HG02970 (cell line): ENCODE measurements around the gene SLC22A3.

Experiments used
- ATAC-seq: cut with Tn5 transposase; IDR thresholded peaks from one replicate; pipeline ENCODE4 v1.9.1; 2021; ENCODE audit warnings: mild to moderate bottlenecking, moderate library complexity, moderate number of reproducible peaks; ENCODE audit not compliant: unreplicated experiment, low FRiP score

Gene SLC22A3

DNA sequence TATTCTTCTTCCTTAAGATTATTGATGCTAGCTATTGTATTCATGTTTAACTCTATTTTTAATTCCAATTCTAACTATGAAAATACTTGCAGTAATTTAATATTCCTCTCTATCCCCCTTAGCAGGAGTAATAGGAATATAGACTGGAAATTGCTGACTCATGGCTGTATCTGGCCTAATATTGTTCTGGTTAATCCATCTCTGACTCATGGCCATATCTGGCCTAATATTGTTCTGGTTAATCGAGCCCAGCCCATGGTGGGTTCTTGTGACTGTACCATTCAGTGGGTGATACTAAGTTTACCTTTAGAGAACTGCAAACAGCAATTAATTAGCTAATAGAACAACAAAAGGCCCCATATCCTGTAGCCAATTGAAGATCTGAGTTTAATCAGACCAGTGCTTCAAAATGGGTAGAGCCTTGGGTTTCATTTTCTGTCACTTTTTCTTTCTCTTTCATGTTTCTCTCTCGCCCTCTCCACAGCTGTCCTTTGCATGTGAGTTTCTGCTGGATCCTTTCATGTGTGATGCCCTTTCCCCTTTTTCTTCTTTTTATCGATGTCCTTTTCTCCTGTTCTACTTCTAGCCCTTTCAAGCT, 50.6 kb downstream of the SLC22A3 start:
- peak; percentile 86 for ATAC-seq

- no peak for ATAC-seq
These were observed 52.3 kb downstream of the SLC22A3 start for GRCh38 chr6:160400446-160400845.

DNA sequence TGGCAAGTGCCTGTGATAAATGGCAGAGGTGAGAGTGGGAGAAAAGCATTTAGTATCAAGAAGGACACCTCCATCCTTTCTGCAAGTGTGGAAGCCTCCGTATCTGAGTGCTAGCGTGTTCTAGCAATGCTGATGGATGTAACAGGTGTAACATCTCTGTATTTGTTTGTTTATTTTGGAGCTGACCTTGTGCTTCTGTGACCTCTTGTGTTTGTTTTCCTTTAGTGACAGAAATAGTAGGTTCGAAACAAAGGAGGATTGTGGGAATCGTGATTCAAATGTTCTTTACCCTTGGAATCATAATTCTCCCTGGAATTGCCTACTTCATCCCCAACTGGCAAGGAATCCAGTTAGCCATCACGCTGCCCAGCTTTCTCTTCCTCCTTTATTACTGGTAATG, 60.4 kb downstream of the SLC22A3 start:
- ATAC-seq, result no peak

DNA sequence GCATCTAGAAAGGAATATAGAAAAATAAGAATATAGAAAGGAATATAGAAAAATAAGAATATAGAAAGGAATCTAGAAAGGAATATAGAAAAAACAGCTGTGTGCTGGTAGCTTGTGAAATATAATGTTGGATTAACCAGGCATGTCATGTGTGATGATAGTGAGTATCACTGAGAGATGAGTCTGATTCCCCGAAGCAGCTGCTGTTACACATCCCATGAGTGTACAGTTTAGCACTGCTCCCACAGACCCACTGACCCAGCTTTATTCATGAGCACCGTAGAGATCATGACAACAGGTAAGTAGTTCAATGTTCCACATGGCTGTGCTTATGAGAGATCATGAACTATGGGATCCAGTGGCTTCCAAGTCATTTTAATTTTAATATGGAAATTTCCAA, 64.8 kb downstream of the SLC22A3 start:
- no peak for ATAC-seq

DNA sequence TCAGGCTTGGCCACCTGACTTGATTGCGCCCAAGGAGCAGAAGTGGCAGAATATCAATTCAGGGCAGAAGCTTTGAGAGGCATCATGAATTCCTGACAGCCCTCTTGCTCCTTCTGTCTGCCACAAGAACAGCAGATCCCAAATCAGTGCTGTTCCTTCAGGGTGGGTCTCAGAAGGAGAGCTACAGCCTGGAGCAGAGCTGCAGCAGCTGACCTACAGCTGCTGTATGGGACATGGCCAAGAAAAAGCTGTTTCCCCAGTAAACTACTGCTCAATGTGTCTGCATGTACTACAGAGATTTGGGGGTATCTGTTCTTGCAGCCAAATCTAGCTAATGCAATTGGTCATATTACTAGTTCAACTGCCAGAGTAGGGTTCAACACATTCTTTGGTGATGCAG, 69.0 kb downstream of the SLC22A3 start:
- no peak for ATAC-seq

GRCh38 chr6:160417550-160417949, 69.4 kb downstream of the SLC22A3 start:
- ATAC-seq, result no peak

- ATAC-seq, result no peak
These were observed 70.2 kb downstream of the SLC22A3 start for GRCh38 chr6:160418370-160418769.

GRCh38 chr6:160419488-160419887, 71.3 kb downstream of the SLC22A3 start:
- no peak for ATAC-seq

DNA sequence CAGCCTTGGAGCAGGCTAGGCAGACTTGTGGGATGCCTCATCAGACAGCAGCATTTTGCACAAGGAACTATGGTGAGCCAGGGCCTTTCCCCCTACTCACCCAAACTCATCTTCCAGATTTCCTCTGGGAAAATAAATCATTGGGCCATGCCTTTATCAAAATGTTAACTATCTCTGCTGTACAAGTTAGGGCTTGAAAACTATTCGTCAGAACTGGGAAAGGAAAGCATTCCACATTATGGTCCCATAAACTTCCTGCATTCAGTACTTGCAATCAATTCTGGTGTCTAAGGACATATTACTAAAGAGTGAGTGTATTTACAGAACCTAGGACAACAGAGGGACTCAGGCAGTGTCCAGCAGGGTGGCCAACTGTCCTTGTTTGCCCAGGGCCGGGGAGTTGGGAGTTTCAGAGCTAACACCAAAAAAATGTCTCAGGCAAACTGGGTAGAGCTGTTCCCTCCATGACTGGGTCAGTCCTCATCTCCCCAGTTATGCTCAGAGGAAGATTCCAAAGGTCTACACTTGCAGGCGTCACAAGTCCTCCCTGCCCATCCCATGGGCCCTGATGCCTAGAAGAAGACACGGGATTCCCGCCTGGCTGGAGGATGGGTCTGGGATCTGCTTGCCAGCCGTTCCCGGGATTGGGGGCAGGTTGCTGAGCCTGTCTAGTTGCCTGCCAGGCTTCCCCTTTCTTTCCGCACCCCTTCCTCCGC, 72.2 kb downstream of the SLC22A3 start:
- ATAC-seq, result no peak

DNA sequence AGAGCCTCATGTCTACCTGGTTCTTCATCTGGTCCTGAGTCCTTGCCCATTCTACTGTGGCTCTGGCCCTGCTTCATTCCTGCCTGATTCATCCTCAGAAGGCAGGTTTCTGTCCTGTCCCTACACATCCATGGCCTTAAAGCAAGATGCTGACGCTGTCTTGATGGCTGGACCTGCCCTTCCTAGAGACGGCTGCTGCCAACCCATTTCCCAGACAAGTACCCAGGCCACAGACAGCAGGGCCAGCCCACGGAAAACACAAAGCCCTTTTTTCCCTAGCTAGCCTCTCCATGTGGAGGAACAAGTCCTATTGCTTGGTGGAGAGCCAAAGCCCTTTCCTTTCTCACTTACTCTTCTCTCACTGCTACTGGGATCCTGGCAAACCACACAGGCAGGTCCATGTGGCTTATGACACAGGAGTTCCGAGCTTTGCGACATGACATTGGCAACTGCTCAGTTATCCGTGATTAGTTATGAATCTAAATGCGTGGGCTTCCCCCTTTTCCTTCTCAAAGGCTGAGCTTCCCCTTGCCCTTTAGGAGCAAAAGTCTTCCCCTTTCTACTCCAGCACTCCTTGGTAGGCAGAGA, 72.9 kb downstream of the SLC22A3 start:
- ATAC-seq, result no peak

- no peak for ATAC-seq
These were observed 73.7 kb downstream of the SLC22A3 start for GRCh38 chr6:160421854-160422253.

DNA sequence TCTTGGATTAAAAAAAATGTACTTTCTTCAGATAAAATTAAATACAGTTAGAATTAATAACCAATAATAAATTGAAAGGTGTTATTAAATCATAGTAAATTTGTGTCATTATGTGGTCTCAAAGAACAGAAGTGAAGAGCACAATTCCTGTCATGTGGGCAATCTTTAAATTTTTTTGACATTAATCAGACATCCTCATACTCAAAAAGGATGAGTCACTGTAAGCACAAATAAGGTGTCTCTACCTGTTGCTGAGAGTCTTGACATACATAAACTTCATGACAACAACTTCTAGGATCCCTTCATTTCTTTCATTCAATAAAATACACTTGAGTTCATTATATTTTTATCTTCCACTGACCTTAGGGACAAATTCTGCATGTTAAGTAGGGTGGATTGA, 76.1 kb downstream of the SLC22A3 start:
- ATAC-seq, result no peak

GRCh38 chr6:160426136-160426535, 78.0 kb downstream of the SLC22A3 start:
- ATAC-seq, result no peak

DNA sequence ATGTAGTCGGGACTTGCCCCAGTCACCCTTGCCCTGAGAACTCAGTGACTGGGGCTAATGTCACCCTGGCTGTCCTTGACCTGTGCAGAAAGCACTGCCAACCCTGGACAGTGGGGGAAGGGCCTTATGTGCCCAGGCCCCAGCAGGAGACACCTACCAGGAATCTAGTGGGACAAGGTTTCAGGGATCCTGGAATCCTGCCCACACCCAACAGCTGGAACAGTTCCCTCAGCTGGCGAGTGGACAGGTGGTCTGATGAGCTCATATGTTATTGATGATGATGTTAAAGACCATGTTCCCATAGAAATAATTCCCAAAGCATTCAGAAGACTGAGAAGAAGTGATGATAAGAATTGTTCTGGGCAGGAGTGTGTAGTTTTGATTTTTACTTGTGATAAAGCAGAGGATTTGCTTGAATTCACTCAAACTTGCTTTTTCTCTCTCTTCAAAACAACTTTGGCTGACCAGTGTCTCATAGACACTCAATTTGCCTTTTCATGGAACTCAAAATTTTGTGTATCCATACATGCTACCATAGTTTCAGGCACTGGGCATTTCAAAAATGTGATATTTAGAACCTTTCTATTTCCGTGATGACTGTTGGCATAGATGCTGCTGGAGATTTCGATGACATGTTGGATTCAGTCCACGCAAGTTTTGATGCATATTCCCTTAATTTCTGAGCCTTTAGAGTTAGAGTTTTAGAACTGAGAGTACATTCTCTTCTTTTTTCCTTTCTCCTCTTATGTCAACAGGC, 79.3 kb downstream of the SLC22A3 start:
- ATAC-seq, result no peak

GRCh38 chr6:160428069-160428430, 79.9 kb downstream of the SLC22A3 start:
- ATAC-seq, result no peak

DNA sequence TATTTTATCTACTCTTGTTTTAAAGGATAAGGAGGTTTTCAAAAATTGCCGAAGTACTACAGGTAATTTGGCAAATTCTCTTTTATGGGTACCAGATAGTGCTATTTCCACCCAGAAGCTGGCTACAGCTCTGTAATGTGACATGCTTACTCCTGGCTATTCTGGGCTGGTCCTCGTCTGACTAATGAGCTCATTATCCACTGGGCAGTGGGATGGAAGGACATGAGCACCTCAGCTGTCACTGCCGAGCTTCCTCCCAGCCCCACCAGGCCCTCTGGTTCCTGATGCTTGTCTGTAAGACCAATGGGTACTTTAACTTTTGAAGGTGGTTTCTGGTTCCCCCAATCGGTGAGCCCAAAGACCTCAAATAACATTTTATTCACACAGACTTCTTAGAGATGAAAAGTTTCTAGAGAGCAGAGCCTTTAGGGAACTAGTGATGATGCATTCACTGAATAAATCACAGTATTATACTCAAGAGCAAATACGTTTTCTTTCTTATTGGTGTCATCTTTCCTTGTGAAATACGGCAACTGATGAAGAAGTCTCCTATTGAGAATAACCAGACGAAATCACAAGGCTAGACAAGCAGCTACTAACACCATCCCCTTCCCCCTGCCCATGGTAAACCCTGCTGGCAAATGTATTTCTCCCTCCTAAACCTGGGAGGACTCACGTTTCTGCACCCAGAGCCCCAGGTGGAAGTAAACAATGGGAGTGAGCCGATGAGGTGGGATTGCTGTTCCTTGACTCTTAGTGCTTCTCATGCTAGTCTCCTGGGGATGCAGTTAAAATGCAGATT, 80.8 kb downstream of the SLC22A3 start:
- ATAC-seq, result no peak

GRCh38 chr6:160429620-160429895, 81.4 kb downstream of the SLC22A3 start:
- ATAC-seq, result no peak

DNA sequence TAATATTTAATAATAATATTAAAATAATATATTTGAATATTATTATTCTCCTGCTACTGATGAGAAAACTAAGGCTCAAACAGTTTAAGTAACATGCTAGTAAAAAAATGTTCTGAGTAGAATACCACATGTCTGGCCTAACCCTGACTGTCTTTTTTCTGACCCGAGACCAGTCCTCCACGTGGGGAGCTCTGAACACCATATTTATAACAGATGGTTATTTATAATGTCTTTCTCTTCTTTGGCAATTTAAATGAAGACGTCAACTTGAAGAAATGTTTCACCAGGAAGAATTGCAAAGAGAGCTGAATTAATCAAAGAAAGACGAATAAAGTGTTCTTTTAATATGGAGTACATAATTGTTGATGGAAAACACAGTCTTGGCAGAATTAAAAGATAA, 82.0 kb downstream of the SLC22A3 start:
- ATAC-seq, result no peak

GRCh38 chr6:160430751-160431150, 82.6 kb downstream of the SLC22A3 start:
- ATAC-seq, result no peak

DNA sequence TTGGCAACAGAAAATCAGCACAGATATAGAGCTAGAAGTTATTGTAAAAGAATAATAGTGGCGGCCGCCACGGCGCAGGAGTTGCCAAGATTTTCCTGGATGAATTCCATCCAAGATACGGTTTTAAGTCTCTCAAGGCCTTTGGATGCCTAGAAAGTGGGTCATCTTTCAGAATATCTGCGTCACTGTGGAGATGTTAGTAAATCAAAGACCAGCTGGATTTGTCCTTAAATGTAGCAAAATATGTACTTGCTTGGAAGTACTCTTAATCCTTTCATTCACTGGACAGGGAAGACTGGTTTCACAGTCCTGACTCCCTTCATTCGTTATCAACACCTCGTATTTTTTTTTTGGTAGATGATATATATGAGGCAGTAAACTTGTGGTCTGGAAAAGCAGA, 83.0 kb downstream of the SLC22A3 start:
- no peak for ATAC-seq
